Measurements from ENCODE around the gene CARMIL1. TPM values are rescaled to one million over a fixed set of nuclear protein-coding genes. Genes with fewer than 3 reads are reported as not detected.

CARMIL1 gene
- polyA plus RNA-seq, 1 of the 3 experiments (the other 2 are of a cell fraction) = 1.7 TPM

- TF ChIP-seq NRF1 (IDR thresholded peaks at IDR 0.05; ENCODE audit: low read depth, low read length) (no peak), FOSL2 (IDR thresholded peaks at IDR 0.05; ENCODE audit: borderline replicate concordance, low read depth) (no peak), EZH2phosphoT487 (IDR thresholded peaks at IDR 0.05; ENCODE audit: borderline replicate concordance, low read depth) (no peak), MXI1 (IDR thresholded peaks at IDR 0.05; ENCODE audit: low read depth, low read length) (no peak), TAF1 (IDR thresholded peaks at IDR 0.05; ENCODE audit: borderline replicate concordance, low read depth, low read length) (no peak), CTCF (IDR thresholded peaks at IDR 0.05) (no peak), FOXM1 (IDR thresholded peaks at IDR 0.05; ENCODE audit: low read depth) (no peak), ELF1 (IDR thresholded peaks at IDR 0.05) (no peak)
- TF ChIP-seq, protein P1, sequence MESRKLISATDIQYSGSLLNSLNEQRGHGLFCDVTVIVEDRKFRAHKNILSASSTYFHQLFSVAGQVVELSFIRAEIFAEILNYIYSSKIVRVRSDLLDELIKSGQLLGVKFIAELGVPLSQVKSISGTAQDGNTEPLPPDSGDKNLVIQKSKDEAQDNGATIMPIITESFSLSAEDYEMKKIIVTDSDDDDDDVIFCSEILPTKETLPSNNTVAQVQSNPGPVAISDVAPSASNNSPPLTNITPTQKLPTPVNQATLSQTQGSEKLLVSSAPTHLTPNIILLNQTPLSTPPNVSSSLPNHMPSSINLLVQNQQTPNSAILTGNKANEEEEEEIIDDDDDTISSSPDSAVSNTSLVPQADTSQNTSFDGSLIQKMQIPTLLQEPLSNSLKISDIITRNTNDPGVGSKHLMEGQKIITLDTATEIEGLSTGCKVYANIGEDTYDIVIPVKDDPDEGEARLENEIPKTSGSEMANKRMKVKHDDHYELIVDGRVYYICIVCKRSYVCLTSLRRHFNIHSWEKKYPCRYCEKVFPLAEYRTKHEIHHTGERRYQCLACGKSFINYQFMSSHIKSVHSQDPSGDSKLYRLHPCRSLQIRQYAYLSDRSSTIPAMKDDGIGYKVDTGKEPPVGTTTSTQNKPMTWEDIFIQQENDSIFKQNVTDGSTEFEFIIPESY (IDR thresholded peaks at IDR 0.05; ENCODE audit: borderline replicate concordance, low read depth) = no peak
Observed at GRCh38 chr6:25414755-25415154, 135.6 kb downstream of the CARMIL1 start (continued).

DNA sequence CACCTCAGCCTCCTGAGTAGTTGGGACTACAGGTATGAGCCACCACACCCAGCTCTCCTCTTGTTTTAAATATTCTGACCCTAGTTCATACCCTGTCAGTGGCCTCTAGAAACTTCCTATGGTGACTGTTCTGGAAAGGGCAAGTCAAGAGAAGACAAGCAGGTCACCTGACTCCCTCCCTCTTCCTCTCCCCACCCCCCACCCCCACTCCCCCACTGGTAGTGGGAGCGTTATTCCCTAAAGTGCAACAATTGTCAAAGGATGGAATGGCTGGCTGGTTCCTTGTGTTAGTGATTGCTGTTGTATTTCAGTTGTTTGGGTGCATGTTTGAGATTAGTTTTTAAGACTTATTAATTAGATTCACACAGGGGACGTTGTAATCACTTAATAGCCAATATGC lies 136.1 kb downstream of the CARMIL1 start:
- Histone ChIP-seq H3K36me3 (replicated peaks in 1 of 2; ENCODE audit: control insufficient read depth in 1 of 2, insufficient read depth in 2 of 2, low read length in 1 of 2) (no peaks in the 10 kb centered on the region), H3K27ac (ENCODE audit: low read depth in 2 of 2, low read length in 1 of 2) (no peak overlapping the region), H4K20me1 (ENCODE audit: insufficient read depth) (no peaks in the 10 kb centered on the region), H3K9me2 (no peaks in the 10 kb centered on the region), H3K4me3 (ENCODE audit: low read depth in 2 of 2, low read length in 1 of 2) (no peak overlapping the region), H3K79me2 (ENCODE audit: insufficient read depth) (no peaks in the 10 kb centered on the region), H3K4me1 (ENCODE audit: control insufficient read depth in 1 of 2, insufficient read depth in 2 of 2, low read depth in 1 of 2, low read length in 1 of 2) (no peaks in the 10 kb centered on the region), H3K9ac (no peak overlapping the region), H3K9me3 (no peaks in the 10 kb centered on the region), H3F3A (replicated peaks; ENCODE audit: insufficient read depth) (no peaks in the 10 kb centered on the region), H3K4me2 (no peak overlapping the region), H3K27me3 (ENCODE audit: insufficient read depth) (no peaks in the 10 kb centered on the region), H2AFZ (ENCODE audit: low read depth) (no peak overlapping the region)
- ChIA-PET CTCF (no interaction called here), POLR2A (interaction anchor here (0.6 kb wide), 1 partner anchor 17 kb away, joined by 4 read pairs; no protein-coding TSS in a partner anchor)
- 43% methylated on average over 2 of the region's 2 CpGs for WGBS (ENCODE audit: low lambda C conversion rate)
- DNase-seq = no peak
- TF ChIP-seq IRF3 (IDR thresholded peaks at IDR 0.05; ENCODE audit: low read depth, low read length) (no peak), RXRA (IDR thresholded peaks at IDR 0.05; ENCODE audit: borderline replicate concordance, low read depth) (no peak), TAF1 (IDR thresholded peaks at IDR 0.05; ENCODE audit: borderline replicate concordance, low read depth, low read length) (no peak), MEF2A (IDR thresholded peaks at IDR 0.05; ENCODE audit: borderline replicate concordance, low read depth) (no peak), MXI1 (IDR thresholded peaks at IDR 0.05; ENCODE audit: low read depth, low read length) (no peak), EP300 (IDR thresholded peaks at IDR 0.05; ENCODE audit: borderline replicate concordance in 1 of 2, low read depth in 1 of 2, low read length in 1 of 2) (no peak), GATA2 (CRISPR knock-in tag; IDR thresholded peaks at IDR 0.05) (no peak), TEAD4 (IDR thresholded peaks at IDR 0.05; ENCODE audit: borderline replicate concordance, insufficient read depth) (no peak), POLR2AphosphoS5 (IDR thresholded peaks at IDR 0.05; ENCODE audit: low read depth, low read length) (no peak)
- TF ChIP-seq, protein P2, sequence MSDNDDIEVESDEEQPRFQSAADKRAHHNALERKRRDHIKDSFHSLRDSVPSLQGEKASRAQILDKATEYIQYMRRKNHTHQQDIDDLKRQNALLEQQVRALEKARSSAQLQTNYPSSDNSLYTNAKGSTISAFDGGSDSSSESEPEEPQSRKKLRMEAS (IDR thresholded peaks at IDR 0.05; ENCODE audit: low read depth) = no peak
- TF ChIP-seq, protein P3, sequence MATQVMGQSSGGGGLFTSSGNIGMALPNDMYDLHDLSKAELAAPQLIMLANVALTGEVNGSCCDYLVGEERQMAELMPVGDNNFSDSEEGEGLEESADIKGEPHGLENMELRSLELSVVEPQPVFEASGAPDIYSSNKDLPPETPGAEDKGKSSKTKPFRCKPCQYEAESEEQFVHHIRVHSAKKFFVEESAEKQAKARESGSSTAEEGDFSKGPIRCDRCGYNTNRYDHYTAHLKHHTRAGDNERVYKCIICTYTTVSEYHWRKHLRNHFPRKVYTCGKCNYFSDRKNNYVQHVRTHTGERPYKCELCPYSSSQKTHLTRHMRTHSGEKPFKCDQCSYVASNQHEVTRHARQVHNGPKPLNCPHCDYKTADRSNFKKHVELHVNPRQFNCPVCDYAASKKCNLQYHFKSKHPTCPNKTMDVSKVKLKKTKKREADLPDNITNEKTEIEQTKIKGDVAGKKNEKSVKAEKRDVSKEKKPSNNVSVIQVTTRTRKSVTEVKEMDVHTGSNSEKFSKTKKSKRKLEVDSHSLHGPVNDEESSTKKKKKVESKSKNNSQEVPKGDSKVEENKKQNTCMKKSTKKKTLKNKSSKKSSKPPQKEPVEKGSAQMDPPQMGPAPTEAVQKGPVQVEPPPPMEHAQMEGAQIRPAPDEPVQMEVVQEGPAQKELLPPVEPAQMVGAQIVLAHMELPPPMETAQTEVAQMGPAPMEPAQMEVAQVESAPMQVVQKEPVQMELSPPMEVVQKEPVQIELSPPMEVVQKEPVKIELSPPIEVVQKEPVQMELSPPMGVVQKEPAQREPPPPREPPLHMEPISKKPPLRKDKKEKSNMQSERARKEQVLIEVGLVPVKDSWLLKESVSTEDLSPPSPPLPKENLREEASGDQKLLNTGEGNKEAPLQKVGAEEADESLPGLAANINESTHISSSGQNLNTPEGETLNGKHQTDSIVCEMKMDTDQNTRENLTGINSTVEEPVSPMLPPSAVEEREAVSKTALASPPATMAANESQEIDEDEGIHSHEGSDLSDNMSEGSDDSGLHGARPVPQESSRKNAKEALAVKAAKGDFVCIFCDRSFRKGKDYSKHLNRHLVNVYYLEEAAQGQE (IDR thresholded peaks at IDR 0.05; ENCODE audit: low read depth, low read length) = no peak
- TF ChIP-seq, protein P4, sequence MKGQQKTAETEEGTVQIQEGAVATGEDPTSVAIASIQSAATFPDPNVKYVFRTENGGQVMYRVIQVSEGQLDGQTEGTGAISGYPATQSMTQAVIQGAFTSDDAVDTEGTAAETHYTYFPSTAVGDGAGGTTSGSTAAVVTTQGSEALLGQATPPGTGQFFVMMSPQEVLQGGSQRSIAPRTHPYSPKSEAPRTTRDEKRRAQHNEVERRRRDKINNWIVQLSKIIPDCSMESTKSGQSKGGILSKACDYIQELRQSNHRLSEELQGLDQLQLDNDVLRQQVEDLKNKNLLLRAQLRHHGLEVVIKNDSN (IDR thresholded peaks at IDR 0.05; ENCODE audit: borderline replicate concordance, low read depth) = no peak
